ENCODE data around the gene NUDT8. TPM values are rescaled to one million over a fixed set of nuclear protein-coding genes. Genes with fewer than 3 reads are reported as not detected.

Gene NUDT8
- total RNA-seq, 1 donor = 4.7 TPM

- DNase-seq (ENCODE audit: low read depth) = no peak
- no peak overlapping the region for H3K4me3 ChIP-seq (ENCODE audit: low read depth, low read length)
- no peak for TF ChIP-seq CTCF (IDR thresholded peaks at IDR 0.05; ENCODE audit: insufficient read depth, low read depth, low read length)
These were observed 40.8 kb upstream of the NUDT8 start for GRCh38 chr11:67670316-67671210.

- TF ChIP-seq CTCF (IDR thresholded peaks at IDR 0.05; ENCODE audit: insufficient read depth, low read depth, low read length) = no peak
- H3K4me3 ChIP-seq (ENCODE audit: low read depth, low read length) = no peak overlapping the region
- DNase-seq (ENCODE audit: low read depth) = no peak
These were observed 38.4 kb upstream of the NUDT8 start for GRCh38 chr11:67668192-67668551.

GRCh38 chr11:67667490-67668191 is 37.9 kb upstream of the NUDT8 start:
- H3K4me3 ChIP-seq (ENCODE audit: low read depth, low read length) = no peak overlapping the region
- DNase-seq (ENCODE audit: low read depth) = no peak
- no peak for TF ChIP-seq CTCF (IDR thresholded peaks at IDR 0.05; ENCODE audit: insufficient read depth, low read depth, low read length)

GRCh38 chr11:67666676-67667489 is 37.1 kb upstream of the NUDT8 start:
- no peak overlapping the region for H3K4me3 ChIP-seq (ENCODE audit: low read depth, low read length)
- no peak for TF ChIP-seq CTCF (IDR thresholded peaks at IDR 0.05; ENCODE audit: insufficient read depth, low read depth, low read length)

GRCh38 chr11:67666303-67666645 is 36.5 kb upstream of the NUDT8 start:
- no peak overlapping the region for H3K4me3 ChIP-seq (ENCODE audit: low read depth, low read length)
- no peak for DNase-seq (ENCODE audit: low read depth)
- TF ChIP-seq CTCF (IDR thresholded peaks at IDR 0.05; ENCODE audit: insufficient read depth, low read depth, low read length) = no peak

More at GRCh38 chr11:67666676-67667489, 37.1 kb upstream of the NUDT8 start:
- DNase-seq (ENCODE audit: low read depth) = no peak

GRCh38 chr11:67665541-67666302 is 36.0 kb upstream of the NUDT8 start:
- TF ChIP-seq CTCF (IDR thresholded peaks at IDR 0.05; ENCODE audit: insufficient read depth, low read depth, low read length) = no peak
- DNase-seq (ENCODE audit: low read depth) = no peak

More at GRCh38 chr11:67665541-67666302, 36.0 kb upstream of the NUDT8 start:
- H3K4me3 ChIP-seq (ENCODE audit: low read depth, low read length) = no peak overlapping the region

All from fibroblast of villous mesenchyme (primary cell).